ENCODE data around the gene GALR2. TPM values are rescaled to one million over a fixed set of nuclear protein-coding genes. Genes with fewer than 3 reads are reported as not detected.

GALR2 gene
- total RNA-seq, 1 experiment from 2014 or later: not detected

- H3K9me3 ChIP-seq: no peaks in the 10 kb centered on the region
- peaks cover 28% of the 10 kb centered on the region for H3K36me3 ChIP-seq
- no peaks in the 10 kb centered on the region for H3K27me3 ChIP-seq
- peak overlapping the region; percentile 92 for H3K4me3 ChIP-seq
- DNase-seq: no peak
These were observed 29.7 kb downstream of the GALR2 start for GRCh38 chr17:76104140-76104895.

- Histone ChIP-seq H3K4me3 (no peak overlapping the region; the same call in 1 of the 2 replicates), H3K36me3 (peaks cover 23% of the 10 kb centered on the region), H3K27me3 (no peaks in the 10 kb centered on the region), H3K9me3 (no peaks in the 10 kb centered on the region)
- DNase-seq: no peak
These were observed 30.3 kb downstream of the GALR2 start for GRCh38 chr17:76104896-76105231.

DNA sequence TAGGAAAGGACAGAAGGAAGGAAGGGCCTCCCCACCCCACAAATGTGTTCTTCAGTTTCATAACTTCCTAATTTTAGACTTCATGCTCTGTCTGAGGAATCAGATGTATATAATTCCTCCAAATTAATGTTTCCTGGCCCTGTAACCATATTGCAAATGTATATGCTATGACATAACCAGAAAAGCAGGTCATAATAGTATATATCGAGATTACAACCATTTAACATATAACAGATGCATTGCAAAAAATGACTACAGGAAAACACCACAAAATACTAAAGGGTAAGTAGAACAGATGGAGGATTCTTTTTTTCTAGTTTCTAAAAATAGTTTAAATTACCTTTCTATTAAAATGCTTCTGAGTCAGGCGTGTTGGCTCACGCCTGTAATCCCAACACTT lies 32.1 kb downstream of the GALR2 start:
- H3K36me3 ChIP-seq: peaks cover 6% of the 10 kb centered on the region
- no peaks in the 10 kb centered on the region for H3K27me3 ChIP-seq
- no peaks in the 10 kb centered on the region for H3K9me3 ChIP-seq
- no peak overlapping the region for H3K4me3 ChIP-seq
- no peak for DNase-seq

- no peak for DNase-seq
- Histone ChIP-seq H3K36me3 (no peaks in the 10 kb centered on the region; the same call in 1 of the 2 replicates), H3K4me3 (no peak overlapping the region), H3K9me3 (no peaks in the 10 kb centered on the region), H3K27me3 (no peaks in the 10 kb centered on the region)
These were observed 32.9 kb downstream of the GALR2 start for GRCh38 chr17:76107509-76107908.

DNA sequence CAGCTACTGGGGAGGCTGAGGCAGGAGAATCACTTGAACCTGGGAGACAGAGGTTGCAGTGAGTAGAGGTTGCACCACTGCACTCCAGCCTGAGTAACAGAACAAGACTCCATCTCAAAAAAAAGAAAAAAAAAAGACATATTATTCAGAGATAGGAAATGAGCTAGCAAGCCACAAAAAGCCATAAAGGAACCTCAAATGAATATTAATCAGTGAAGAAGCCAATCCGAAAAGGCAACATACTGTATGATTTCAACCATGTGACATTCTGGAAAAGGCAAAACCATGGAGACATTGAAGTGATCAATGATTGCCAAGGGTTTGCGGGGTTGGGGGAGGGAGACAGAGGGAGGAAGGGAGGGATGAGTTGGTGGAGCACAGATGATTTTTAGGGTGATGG lies 37.4 kb downstream of the GALR2 start:
- H3K27me3 ChIP-seq: no peaks in the 10 kb centered on the region; the same call in 1 of the 2 replicates
- H3K9me3 ChIP-seq: no peaks in the 10 kb centered on the region
- no peaks in the 10 kb centered on the region for H3K36me3 ChIP-seq
- no peak for DNase-seq
- H3K4me3 ChIP-seq: no peak overlapping the region

- Histone ChIP-seq H3K27me3 (no peaks in the 10 kb centered on the region; the same call in 1 of the 2 replicates), H3K4me3 (no peak overlapping the region), H3K9me3 (no peaks in the 10 kb centered on the region), H3K36me3 (no peaks in the 10 kb centered on the region)
- DNase-seq: no peak
These were observed 40.7 kb downstream of the GALR2 start for GRCh38 chr17:76115138-76115754.

DNA sequence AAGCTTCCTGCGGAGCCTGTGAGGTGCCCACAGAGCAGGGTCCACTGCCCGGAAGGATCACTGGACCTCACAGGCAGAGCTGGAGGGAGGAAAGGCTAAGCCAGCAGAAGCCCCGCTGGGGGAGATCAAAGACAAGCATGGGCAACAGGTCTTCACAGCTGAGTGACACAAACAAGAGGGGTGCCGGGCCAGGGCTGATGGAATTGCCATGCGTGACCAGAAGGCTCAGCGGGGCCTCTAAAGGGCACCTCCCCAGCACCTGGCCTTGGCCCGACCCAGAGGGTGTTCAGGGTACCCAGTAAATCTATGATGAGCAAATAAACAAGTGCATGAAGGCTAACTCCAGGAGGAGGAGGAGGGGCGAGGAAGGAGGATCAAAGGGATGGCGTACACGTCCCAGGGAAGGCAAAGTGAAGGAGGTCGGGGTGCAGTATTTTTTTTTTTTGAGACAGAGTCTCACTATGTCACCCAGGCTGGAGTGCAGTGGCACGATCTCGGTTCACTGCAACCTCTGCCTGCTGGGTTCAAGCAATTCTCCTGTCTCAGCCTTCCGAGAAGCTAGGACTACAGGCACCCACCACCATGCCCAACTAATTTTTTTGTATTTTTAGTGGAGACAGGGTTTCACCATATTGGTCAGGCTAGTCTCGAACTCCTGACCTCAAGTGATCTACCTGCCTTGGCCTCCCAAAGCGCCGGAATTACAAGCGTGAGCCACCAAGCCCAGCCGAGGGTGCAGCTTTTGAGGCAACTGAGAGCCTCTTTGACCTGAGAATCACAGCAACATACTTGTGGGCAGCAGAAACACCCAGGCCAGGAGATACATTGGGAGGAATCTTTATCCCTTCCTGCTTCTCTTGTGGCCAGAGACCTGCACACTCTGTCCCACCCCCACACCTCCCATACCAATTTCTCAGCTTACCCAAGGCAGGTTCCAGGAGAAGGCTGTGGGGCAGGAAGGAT lies 45.1 kb downstream of the GALR2 start:
- H3K4me3 ChIP-seq: no peak overlapping the region
- DNase-seq: no peak
- H3K27me3 ChIP-seq: no peaks in the 10 kb centered on the region
- H3K9me3 ChIP-seq: no peaks in the 10 kb centered on the region
- H3K36me3 ChIP-seq: no peaks in the 10 kb centered on the region

DNA sequence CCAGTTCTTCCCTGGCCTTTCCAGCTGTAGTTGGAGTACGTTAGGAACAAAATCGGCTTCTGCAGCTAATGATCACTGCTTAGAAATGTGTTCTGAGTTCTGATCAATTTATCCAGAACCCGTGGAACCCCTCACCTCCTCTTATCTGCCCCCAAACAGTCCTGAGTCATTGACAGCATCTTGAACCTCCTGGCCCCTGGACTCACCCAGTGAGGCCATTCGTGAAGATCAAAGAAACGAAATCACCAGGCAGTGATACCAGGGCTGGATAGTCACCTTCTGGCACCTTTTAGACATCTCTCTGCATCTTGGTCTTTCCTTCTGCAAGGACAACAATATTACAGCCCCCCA lies 46.1 kb downstream of the GALR2 start:
- no peaks in the 10 kb centered on the region for H3K36me3 ChIP-seq
- no peaks in the 10 kb centered on the region for H3K9me3 ChIP-seq
- H3K4me3 ChIP-seq: no peak overlapping the region
- H3K27me3 ChIP-seq: no peaks in the 10 kb centered on the region; the same call in 1 of the 2 replicates
- DNase-seq: no peak

GRCh38 chr17:76121932-76122430 lies 47.4 kb downstream of the GALR2 start:
- Histone ChIP-seq H3K4me3 (no peak overlapping the region), H3K27me3 (no peaks in the 10 kb centered on the region; the same call in 1 of the 2 replicates), H3K36me3 (no peaks in the 10 kb centered on the region), H3K9me3 (no peaks in the 10 kb centered on the region)
- no peak for DNase-seq

DNA sequence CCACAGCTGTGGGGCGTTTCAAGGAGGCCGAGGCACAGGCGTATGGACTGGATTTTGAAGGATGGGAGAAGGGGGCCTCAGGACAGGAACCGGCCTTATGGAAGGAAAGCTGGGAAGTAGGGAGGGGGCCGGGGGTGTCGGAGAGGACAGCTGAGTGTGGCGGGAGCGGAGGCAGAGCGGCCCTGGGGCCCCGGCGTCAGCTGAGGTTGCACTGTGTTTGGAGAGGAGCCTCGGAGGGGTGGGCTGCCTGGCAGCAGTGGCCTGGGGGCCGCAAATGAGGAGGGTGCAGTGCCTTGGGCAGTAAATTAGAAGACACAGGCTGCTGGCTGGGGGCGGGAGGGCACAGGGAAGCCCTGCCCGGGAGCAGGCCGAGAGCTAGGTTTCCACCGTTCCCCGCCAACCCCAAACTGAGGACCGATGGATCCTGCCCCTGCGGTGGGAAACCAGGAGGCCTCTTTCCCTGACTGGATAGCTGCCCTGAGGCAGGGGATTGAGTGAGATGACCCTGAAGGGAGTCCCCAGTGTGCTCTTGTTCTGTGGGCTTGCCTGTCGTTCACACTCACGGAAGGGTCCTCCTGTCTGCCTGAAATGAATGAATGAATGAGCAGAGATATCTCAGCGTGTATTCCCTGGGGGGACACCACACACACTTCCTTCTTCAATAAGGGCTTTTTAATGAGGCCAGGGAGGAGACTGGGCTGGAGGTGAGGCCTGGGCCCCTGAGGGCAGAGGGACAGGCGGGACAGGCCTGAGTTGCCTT lies 48.0 kb downstream of the GALR2 start:
- H3K9me3 ChIP-seq: no peaks in the 10 kb centered on the region
- no peaks in the 10 kb centered on the region; the same call in 1 of the 2 replicates for H3K27me3 ChIP-seq
- H3K36me3 ChIP-seq: no peaks in the 10 kb centered on the region
- DNase-seq: no peak
- no peak overlapping the region for H3K4me3 ChIP-seq

DNA sequence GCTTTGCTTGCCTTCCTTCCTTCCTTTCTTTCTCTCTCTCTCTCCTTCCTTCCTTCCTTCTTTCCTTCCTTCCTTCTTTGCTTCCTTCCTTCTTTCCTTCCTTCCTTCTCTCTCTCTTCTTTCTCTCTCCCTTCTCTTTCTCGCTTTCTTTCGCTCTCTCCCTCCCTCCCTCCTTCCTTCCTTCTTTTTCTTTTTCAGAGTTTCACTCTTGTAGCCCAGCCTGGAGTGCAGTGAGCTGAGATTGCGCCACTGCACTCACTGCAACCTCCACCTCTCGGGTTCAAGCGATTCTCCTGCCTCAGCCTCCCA lies 48.6 kb downstream of the GALR2 start:
- Histone ChIP-seq H3K36me3 (no peaks in the 10 kb centered on the region), H3K27me3 (no peaks in the 10 kb centered on the region; the same call in 1 of the 2 replicates), H3K9me3 (no peaks in the 10 kb centered on the region), H3K4me3 (no peak overlapping the region)
- no peak for DNase-seq

DNA sequence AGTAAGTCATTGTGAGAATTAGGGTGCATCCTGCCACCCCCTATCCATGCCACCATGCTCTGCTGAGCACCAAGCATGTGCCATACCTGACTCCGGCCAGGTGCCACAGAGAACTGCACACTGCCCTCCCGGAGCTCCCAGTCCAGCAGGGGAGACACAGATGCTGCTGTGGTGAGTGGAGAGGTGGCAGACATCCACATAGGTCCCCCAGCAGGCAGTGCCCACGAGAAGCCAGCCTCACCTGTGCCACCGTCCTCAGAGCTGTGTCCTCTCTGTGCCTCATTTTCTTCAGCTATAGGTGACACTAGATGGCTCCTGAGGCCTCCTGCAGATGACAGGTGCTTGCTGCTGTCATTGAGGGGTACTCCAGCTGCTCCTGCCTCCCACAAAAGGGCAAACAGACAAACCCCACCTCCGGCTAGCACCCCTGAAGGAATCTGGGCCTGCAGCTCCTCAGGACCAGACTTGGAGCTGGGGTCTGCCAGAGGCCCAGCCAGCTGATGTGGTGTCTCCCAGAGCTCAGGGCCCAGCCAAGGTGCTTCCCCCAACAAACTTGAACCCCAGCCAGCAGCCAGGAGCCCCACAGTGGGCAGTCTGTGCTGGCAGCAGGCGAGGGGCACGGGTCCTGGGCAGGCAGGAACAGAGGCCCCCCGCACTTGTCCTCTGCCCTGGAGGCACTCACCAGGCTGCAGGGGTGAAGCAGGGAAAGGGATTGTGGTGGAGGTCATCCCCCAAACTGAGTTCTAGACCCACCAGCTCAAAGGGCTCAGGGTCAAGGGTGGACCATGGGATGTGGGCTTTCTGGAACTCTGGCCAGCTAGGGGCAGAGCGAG lies 49.4 kb downstream of the GALR2 start:
- H3K9me3 ChIP-seq: no peaks in the 10 kb centered on the region
- H3K27me3 ChIP-seq: no peaks in the 10 kb centered on the region; the same call in 1 of the 2 replicates
- no peak overlapping the region for H3K4me3 ChIP-seq
- DNase-seq: no peak
- no peaks in the 10 kb centered on the region for H3K36me3 ChIP-seq

DNA sequence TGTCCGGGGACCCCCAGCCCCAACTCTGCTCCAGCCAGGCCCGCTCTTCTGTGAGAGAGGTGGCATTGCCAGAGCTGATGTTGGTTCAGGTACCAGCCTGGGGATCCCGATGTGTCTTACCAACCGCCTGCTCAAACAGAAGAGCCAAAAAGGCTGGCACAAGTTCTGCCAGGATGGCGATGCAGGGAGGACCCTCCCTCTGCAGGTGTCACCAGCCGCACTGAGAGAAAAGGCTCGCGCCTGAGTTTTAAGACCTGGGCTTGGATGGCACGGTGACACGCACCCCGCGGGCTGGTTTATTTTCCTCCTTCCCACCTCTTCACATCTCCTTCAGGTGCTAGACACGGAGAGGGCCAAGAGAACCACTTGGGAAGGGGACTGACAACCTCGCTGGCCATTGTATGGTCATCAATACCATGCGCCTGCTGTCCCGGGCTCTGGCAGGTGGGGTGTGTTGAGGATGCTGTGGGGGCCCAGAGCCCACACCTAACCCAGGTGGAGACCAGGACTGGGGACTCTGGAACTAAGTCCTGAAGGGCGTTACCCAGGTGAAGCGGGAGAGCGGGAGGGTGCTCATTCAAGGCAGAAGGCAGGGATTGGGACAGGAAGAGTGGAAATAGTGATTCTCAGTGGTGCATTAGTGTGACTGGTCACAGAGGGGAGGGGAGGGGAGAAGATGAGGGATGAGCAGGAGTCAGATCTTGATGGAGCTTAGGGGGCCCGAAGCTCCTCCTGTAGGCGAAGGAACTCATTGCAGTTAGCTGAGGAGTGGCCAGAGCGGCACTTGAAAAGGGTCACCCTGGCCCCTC lies 50.2 kb downstream of the GALR2 start:
- no peak for DNase-seq
- Histone ChIP-seq H3K36me3 (no peaks in the 10 kb centered on the region), H3K27me3 (no peaks in the 10 kb centered on the region; the same call in 1 of the 2 replicates), H3K4me3 (no peak overlapping the region), H3K9me3 (no peaks in the 10 kb centered on the region)

DNA sequence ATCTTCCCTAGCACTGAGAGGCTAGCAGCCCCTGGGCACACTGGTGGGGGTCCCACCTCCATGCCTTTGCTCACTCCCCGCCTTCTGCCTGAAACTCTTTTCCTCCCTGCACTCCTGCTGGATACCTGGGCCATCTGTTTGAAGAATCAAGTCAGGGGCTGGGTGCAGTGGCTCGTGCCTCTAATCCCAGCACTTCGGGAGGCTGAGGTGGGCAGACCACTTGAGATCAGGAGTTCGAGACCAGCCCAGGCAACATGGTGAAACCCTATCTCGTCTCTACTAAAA lies 50.8 kb downstream of the GALR2 start:
- Histone ChIP-seq H3K27me3 (no peaks in the 10 kb centered on the region; the same call in 1 of the 2 replicates), H3K4me3 (no peak overlapping the region), H3K36me3 (no peaks in the 10 kb centered on the region), H3K9me3 (no peaks in the 10 kb centered on the region)
- no peak for DNase-seq

GRCh38 chr17:76125922-76126321 lies 51.3 kb downstream of the GALR2 start:
- Histone ChIP-seq H3K27me3 (no peaks in the 10 kb centered on the region; the same call in 1 of the 2 replicates), H3K4me3 (no peak overlapping the region), H3K36me3 (no peaks in the 10 kb centered on the region), H3K9me3 (no peaks in the 10 kb centered on the region)
- DNase-seq: no peak
